NCI-H2107 (cell line): ENCODE measurements around the gene TM7SF3.

ENCODE experiments used
- DNase-seq: peaks from one replicate; lab custom pipeline; 2025; lab: John Stamatoyannopoulos, UW

The TM7SF3 gene

DNA sequence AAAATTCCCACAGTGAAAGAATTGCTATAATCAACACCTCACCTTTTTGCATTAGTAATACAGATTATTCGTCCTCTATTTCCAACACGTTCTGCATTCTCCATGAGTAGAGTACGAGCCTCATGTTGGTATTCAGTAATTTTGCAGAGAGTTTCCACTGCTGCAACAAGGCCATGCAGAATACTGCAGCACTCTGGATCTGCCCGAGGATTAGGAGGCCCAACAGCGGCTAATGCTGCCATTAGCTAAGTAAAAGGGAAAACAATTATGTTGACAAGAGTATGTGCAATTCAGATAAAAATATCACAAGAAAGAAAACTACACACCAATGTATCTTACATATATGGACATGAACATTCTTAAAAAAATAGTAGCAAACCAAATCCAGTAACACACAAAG lies 85.5 kb downstream of the TM7SF3 start:
- no peak for DNase-seq
